ENCODE measurements around the gene NBPF6.
"Not testable (repeated sequence)": the region's sequence is repeated elsewhere in the genome, so short reads cannot be mapped to it uniquely, and the experiment has no call there.

NBPF6 gene

GRCh38 chr1:108495008-108495407 is 44.9 kb downstream of the NBPF6 start:
- not testable (repeated sequence) for DNase-seq (ENCODE audit: extremely low read depth in 1 of 2, low read depth in 1 of 2)

GRCh38 chr1:108496856-108497255 is 46.7 kb downstream of the NBPF6 start:
- DNase-seq (ENCODE audit: extremely low read depth in 1 of 2, low read depth in 1 of 2), result not testable (repeated sequence)

- DNase-seq (ENCODE audit: extremely low read depth in 1 of 2, low read depth in 1 of 2), result no peak
Measured at GRCh38 chr1:108502138-108502537, 52.0 kb downstream of the NBPF6 start.

GRCh38 chr1:108502624-108503023 is 52.5 kb downstream of the NBPF6 start:
- no peak for DNase-seq (ENCODE audit: extremely low read depth in 1 of 2, low read depth in 1 of 2)

- DNase-seq (ENCODE audit: extremely low read depth in 1 of 2, low read depth in 1 of 2), result no peak
Measured at GRCh38 chr1:108503062-108503733, 53.1 kb downstream of the NBPF6 start.

GRCh38 chr1:108504447-108504846 is 54.3 kb downstream of the NBPF6 start:
- DNase-seq (ENCODE audit: extremely low read depth in 1 of 2, low read depth in 1 of 2), result no peak

GRCh38 chr1:108505763-108506070 is 55.6 kb downstream of the NBPF6 start:
- no peak for DNase-seq (ENCODE audit: extremely low read depth in 1 of 2, low read depth in 1 of 2)

- DNase-seq (ENCODE audit: extremely low read depth in 1 of 2, low read depth in 1 of 2), result no peak
Measured at GRCh38 chr1:108511764-108512163, 61.6 kb downstream of the NBPF6 start.

GRCh38 chr1:108512239-108513043 is 62.3 kb downstream of the NBPF6 start:
- DNase-seq (ENCODE audit: extremely low read depth in 1 of 2, low read depth in 1 of 2), result no peak

GRCh38 chr1:108513044-108513415 is 62.9 kb downstream of the NBPF6 start:
- DNase-seq (ENCODE audit: extremely low read depth in 1 of 2, low read depth in 1 of 2), result no peak

GRCh38 chr1:108513914-108514313 is 63.8 kb downstream of the NBPF6 start:
- DNase-seq (ENCODE audit: extremely low read depth in 1 of 2, low read depth in 1 of 2), result not testable (repeated sequence)

- DNase-seq (ENCODE audit: extremely low read depth in 1 of 2, low read depth in 1 of 2), result not testable (repeated sequence)
Measured at GRCh38 chr1:108517301-108517897, 67.3 kb downstream of the NBPF6 start.

All from stimulated activated CD8-positive, alpha-beta memory T cell treated with anti-CD3 and anti-CD28 coated beads, Interleukin-7, amount 100 ng/mL, for 48 hours (primary cell).